SK-N-MC (cell line): Measurements from ENCODE around the gene ALMS1.
"Not testable (repeated sequence)": the region's sequence is repeated elsewhere in the genome, so short reads cannot be mapped to it uniquely, and the experiment has no call there.

Experiments
- DNase-seq: peaks from one replicate; pipeline ENCODE4 v3.0.0-alpha.2; 2011; ENCODE audit warnings: low read depth, low spot score
- H3K27ac ChIP-seq: fragments of 200-600 bp; sonication (generic); 2 replicates; pipeline ENCODE4 v1.5.1; 2016; ENCODE audit warnings: mixed run types
- H3K36me3 ChIP-seq: fragments of 200-600 bp; sonication (generic); 2 replicates; pipeline ENCODE4 v1.6.1; 2017; ENCODE audit warnings: antibody characterized with exemption, low read length, mixed read lengths; ENCODE audit not compliant: insufficient read depth
- H3K4me3 ChIP-seq: fragments of 200-600 bp; sonication (generic); 2 replicates; pipeline ENCODE4 v1.5.1; 2016
- H3K9ac ChIP-seq: fragments of 200-600 bp; sonication (generic); 2 replicates; pipeline ENCODE4 v1.8.0; 2017; ENCODE audit warnings: mixed run types, mixed read lengths; ENCODE audit not compliant: insufficient read length
- H3K9me3 ChIP-seq: fragments of 200-600 bp; sonication (generic); 2 replicates; pipeline ENCODE4 v1.6.1; 2017; ENCODE audit warnings: low read depth, mild to moderate bottlenecking, antibody characterized with exemption, low read length, moderate library complexity, mixed read lengths
- EZH2 ChIP-seq: fragments of 200-600 bp; sonication (generic); IDR thresholded peaks from one replicate; pipeline ENCODE4 v1.6.1; 2017; ENCODE audit warnings: antibody characterized with exemption
- FOXP2 ChIP-seq: optimal IDR thresholded peaks from 2 replicates; pipeline ENCODE3; 2011; ENCODE audit warnings: mild to moderate bottlenecking, moderate library complexity; ENCODE audit not compliant: insufficient read depth; ENCODE audit errors: extremely low read length, control extremely low read depth
- POLR2AphosphoS5 ChIP-seq: IDR thresholded peaks from 2 replicates; pipeline ENCODE4 v1.6.1; 2012; ENCODE audit warnings: mild to moderate bottlenecking, low read depth, low read length, borderline replicate concordance

Gene ALMS1

DNA sequence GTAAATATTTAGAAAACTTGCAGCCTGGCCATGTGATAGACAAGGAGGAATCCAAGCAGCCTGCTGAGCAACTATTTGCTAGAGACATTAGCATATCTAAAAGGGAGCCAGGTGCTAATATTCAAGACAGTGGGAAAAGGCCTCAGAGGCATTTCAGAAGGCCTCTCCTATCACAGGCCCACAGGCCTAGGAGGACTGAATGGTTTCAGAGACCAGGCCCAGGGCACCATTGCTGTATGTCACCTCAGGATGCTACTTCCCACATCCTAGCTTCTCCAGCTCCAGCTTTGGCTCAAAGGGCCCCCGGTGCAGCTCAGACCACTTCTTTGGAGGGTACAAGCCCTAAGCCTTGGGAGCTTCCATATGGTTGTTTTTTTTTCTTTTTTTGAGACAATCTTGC, 252.8 kb downstream of the ALMS1 start:
- TF ChIP-seq EZH2 (no peak), POLR2AphosphoS5 (no peak), FOXP2 (no peak)

DNA sequence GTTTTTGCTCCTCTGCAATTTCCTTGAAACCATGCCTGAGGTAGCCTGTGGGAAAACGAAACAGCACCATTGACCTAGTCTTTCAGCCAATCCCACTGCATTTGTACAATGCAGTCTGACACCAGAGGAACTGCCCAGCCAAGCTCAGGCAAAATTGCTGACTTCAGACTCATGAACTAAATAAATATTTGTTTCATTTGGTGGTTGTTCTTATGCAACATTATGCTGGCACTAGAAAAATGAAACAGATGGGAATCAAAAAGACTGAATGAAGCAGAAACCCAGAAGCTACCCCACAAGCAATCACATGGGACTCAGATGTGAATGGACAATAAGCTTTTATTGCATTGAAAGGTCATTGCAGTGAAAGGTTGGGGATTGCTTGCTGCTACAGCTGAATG, 254.9 kb downstream of the ALMS1 start:
- no peak overlapping the region for H3K27ac ChIP-seq
- H3K36me3 ChIP-seq: no peaks in the 10 kb centered on the region
- H3K9ac ChIP-seq: no peak overlapping the region
- no peak for TF ChIP-seq EZH2
- TF ChIP-seq FOXP2: no peak
- no peak for TF ChIP-seq POLR2AphosphoS5
- no peak overlapping the region for H3K4me3 ChIP-seq
- H3K9me3 ChIP-seq: no peaks in the 10 kb centered on the region
- DNase-seq: no peak

More for the DNA sequence above, 252.8 kb downstream of the ALMS1 start:
- H3K9ac ChIP-seq: no peak overlapping the region
- H3K9me3 ChIP-seq: no peaks in the 10 kb centered on the region
- no peaks in the 10 kb centered on the region for H3K36me3 ChIP-seq
- H3K27ac ChIP-seq: no peak overlapping the region
- no peak for DNase-seq
- no peak overlapping the region for H3K4me3 ChIP-seq

DNA sequence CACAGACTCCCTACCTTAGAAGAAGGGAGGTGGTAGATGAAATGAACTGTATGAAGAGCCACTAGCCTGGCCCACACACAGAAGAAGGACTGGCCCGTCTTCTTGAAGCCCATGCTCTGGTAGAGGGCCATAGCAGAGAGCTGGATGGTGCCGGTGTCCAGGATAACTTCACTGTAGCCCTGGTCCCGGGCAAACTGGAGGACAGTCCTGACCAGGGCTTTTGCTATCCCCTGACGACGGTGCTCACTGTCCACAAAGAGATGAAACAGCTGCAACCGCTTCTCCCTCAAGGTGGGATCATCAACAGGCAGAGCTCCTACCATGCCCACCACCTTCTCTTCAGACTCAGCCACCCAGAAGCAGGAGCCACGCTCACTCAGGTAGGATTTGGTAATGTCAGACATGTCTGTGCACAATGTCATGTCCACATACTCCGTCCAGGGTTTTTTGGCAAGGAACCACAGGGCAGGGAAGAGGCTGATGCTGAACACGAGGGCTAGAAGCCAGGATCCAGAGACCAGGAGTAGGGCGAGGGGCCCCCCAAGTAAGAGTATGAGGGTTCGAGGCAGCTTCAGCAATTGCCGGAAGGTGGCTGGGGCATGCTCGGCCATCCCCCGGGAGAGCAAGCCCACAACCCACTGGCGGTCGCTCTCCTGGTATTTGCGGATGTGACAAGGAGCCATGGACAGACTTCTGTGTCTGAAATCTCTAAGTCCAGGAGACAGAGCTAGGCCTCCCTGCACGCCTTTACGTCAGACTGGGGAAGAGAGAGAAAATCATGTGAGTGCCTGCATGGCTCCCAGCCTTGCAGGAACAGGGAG, 255.5 kb downstream of the ALMS1 start:
- H3K9ac ChIP-seq: no peak overlapping the region
- no peaks in the 10 kb centered on the region for H3K36me3 ChIP-seq
- H3K27ac ChIP-seq: no peak overlapping the region
- no peak overlapping the region for H3K4me3 ChIP-seq
- H3K9me3 ChIP-seq: no peaks in the 10 kb centered on the region
- TF ChIP-seq POLR2AphosphoS5 (no peak), EZH2 (no peak), FOXP2 (no peak)
- DNase-seq: no peak

DNA sequence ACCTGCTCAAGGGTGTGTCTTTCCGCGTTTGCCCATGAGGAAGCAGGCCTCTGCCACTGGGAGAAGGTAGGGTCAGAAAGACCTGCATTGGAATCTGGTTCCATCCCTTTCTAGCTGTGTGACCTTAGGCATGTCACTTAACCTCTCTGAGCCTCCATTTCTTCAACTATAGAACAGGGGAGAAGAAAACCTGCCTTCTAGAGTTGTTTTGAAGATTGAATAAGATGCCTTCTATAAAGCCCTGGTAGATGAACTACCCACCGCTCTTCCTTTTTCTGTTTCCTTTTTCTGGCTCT, 256.1 kb downstream of the ALMS1 start:
- DNase-seq: no peak
- H3K4me3 ChIP-seq: no peak overlapping the region
- TF ChIP-seq POLR2AphosphoS5 (no peak), EZH2 (no peak), FOXP2 (no peak)
- H3K27ac ChIP-seq: no peak overlapping the region
- H3K36me3 ChIP-seq: no peaks in the 10 kb centered on the region
- H3K9me3 ChIP-seq: no peaks in the 10 kb centered on the region
- no peak overlapping the region for H3K9ac ChIP-seq

DNA sequence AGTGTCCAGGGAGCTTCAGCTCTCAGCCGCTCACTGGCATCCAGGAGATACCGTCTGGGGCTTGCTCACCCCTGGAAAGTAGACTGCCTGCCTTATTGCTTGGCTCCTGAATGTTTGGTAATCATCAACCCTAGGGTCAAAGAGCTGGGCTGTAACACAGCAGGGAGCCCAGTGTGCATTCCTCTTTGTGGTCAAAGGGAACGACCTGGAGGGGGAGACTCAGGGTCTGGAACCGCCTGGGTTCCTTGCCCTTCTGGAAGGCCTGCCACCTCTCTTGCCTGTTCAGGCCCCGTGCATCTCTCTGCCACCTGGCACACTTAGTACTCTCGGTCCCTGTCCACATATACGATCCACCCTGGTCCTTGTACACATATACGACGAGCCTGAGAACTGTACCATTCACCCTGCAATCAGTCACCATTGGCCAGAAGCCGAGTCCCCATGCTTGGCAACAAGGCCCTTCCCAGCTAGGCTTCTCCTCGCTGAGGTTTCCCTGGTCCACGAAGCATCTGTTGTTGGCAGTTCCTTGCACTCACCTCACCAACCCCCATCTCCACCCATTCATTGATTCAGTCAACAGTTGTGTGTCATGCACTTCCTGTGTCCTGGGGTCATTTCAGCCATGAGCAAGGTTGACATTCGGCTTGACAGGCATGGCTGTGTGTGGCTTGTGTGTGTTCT, 256.8 kb downstream of the ALMS1 start, which contains the start of gene NAT8:
Gene NAT8, minus strand, starts transcription at position 85 of the 681 bp plus-strand sequence. CDS start 794 bp downstream, outside the sequence.
- Histone ChIP-seq H3K27ac (no peak within 1 kb of the TSS), H3K36me3 (no peaks in the 10 kb centered on the region), H3K9ac (no peak within 1 kb of the TSS), H3K9me3 (no peaks in the 10 kb centered on the region), H3K4me3 (no peak within 1 kb of the TSS)
- no peak for DNase-seq
- TF ChIP-seq POLR2AphosphoS5 (no peak), FOXP2 (no peak), EZH2 (no peak)

DNA sequence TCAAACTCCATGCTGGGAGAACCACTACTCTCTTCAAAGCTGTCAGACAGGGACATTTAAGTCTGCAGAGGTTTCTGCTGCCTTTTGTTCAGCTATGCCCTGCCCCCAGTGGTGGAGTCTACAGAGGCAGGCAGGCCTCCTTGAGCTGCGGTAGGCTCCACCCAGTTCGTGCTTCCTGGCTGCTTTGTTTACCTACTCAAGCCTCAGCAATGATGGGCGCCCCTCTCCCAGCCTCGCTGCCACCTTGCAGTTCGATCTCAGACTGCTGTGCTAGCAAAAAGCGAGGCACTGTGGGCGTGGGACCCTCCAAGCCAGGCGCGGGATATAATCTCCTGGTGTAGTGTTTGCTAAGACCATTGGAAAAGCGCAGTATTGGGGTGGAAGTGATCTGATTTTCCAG, 262.1 kb downstream of the ALMS1 start:
- H3K9ac ChIP-seq, H3K36me3 ChIP-seq, DNase-seq, H3K27ac ChIP-seq, H3K9me3 ChIP-seq, H3K4me3 ChIP-seq: not testable (repeated sequence)

DNA sequence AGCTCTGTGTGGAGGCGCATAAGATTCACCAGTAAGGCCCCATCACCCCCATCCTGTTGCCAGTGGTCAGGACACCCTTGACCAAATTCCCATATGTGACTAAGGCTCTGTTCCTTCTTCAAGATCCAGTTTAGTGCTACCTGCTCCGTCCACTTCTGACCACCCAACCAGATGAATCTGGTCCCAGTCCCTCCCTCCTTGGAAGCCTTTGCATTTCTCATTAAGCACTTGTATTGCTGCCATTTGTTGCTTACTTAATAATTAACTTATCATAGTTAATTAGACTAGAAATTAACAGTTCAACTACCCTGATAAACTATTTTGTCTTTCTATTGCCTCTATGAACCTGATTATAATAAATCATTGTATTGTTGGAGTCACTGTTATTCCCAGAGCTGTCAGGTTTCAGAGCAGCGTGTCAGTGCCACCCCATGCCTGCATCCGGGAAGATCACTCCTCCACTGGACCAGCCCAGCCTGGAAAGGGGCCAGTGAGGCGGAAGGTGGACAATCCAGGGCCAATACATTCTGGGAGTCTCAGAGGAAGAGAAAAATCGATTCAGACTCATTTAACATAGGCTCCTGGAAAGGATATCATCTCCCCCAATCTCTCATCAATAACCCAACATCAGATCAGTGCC, 266.1 kb downstream of the ALMS1 start:
- TF ChIP-seq FOXP2: no peak
- no peak for TF ChIP-seq EZH2
- TF ChIP-seq POLR2AphosphoS5: no peak
- Histone ChIP-seq H3K9me3 (no peaks in the 10 kb centered on the region), H3K4me3 (no peak overlapping the region), H3K27ac (no peak overlapping the region), H3K36me3 (no peaks in the 10 kb centered on the region), H3K9ac (no peak overlapping the region)
- DNase-seq: no peak

DNA sequence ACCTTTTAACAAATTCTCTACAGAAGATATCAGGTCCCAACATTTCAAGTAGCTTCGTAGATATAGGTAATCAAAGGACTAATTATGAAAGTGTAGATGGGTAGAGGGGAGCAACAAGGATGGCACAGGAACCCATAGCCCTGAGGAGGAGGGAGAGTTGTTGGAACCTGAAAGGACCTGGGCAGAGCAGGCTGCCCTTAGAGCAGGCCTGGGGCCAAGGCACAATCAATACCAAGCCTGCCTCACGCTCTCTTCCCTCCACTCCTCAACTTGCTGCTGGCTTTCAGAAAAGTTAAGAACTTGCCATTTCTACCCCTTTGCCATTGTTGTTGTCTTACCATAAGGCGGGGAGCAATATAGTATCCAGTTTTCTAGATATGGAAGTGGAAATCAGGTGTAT, 266.7 kb downstream of the ALMS1 start:
- DNase-seq: no peak
- H3K9ac ChIP-seq: no peak overlapping the region
- no peak overlapping the region for H3K4me3 ChIP-seq
- H3K9me3 ChIP-seq: no peaks in the 10 kb centered on the region
- no peaks in the 10 kb centered on the region for H3K36me3 ChIP-seq
- H3K27ac ChIP-seq: no peak overlapping the region
- TF ChIP-seq EZH2 (no peak), POLR2AphosphoS5 (no peak), FOXP2 (no peak)

DNA sequence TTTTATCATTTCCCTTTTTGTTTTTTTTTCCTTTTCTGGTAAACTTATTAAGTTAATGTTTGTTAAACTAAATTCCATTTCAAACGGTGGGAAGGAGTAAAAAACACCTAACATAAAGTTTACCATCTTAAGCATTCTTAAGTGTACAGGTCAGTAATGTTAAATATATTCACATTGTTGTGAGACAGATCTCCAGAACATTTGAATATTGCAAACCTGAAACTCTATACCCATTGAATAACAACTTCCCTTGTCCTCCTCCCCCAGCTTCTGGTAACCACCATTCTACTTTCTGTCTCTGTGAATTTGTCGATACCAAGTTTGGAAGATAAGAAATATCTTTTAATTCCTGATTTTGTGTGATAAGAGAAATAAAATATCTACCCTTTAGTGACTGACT, 268.5 kb downstream of the ALMS1 start:
- Histone ChIP-seq H3K36me3 (no peaks in the 10 kb centered on the region), H3K4me3 (no peak overlapping the region), H3K9me3 (no peaks in the 10 kb centered on the region), H3K9ac (no peak overlapping the region), H3K27ac (no peak overlapping the region)
- no peak for TF ChIP-seq POLR2AphosphoS5
- no peak for TF ChIP-seq FOXP2
- TF ChIP-seq EZH2: no peak
- DNase-seq: no peak
